Activated T-helper 1 cell treated with anti-CD3 and anti-CD28 coated beads, Interleukin-12 subunit alpha, Interleukin-12 subunit beta, Interleukin-2, Interleukin-4 antibody, amounts not matched to agents 30 ng/mL and 10 ng/mL and 1 ng/mL, durations not matched to agents 14 hours and 24 hours and 36 hours (primary cell): ENCODE results near the gene TSPAN9. TPM values are rescaled to one million over a fixed set of nuclear protein-coding genes. Genes with fewer than 3 reads are reported as not detected.
"Not testable (repeated sequence)": the region's sequence is repeated elsewhere in the genome, so short reads cannot be mapped to it uniquely, and the experiment has no call there.

Source experiments
- DNase-seq: peaks from one replicate; pipeline ENCODE4 v3.0.0; 2021; ENCODE audit warnings: low spot score
- H3K27ac Mint-ChIP-seq: one replicate; pipeline ENCODE4 v1.8.0; 2021; ENCODE audit warnings: mild to moderate bottlenecking, mixed read lengths
- H3K27me3 Mint-ChIP-seq: one replicate; pipeline ENCODE4 v1.8.0; 2022; ENCODE audit warnings: mild to moderate bottlenecking, moderate library complexity, mixed read lengths; ENCODE audit not compliant: insufficient read depth
- H3K36me3 Mint-ChIP-seq: one replicate; pipeline ENCODE4 v1.8.0; 2021; ENCODE audit warnings: low read depth, mixed read lengths
- H3K4me1 Mint-ChIP-seq: one replicate; pipeline ENCODE4 v1.8.0; 2021; ENCODE audit warnings: low read depth, mixed read lengths
- H3K4me3 Mint-ChIP-seq: one replicate; pipeline ENCODE4 v1.8.0; 2021; ENCODE audit warnings: mild to moderate bottlenecking, moderate library complexity, mixed read lengths
- H3K9me3 Mint-ChIP-seq: one replicate; pipeline ENCODE4 v1.8.0; 2021; ENCODE audit warnings: mixed read lengths
- intact Hi-C: fragments of 100-400 bp; cut with micrococcal nuclease; formaldehyde crosslinking; loops from one replicate; pipeline ENCODE4 v1.15.1; 2024
- total RNA-seq: library from RNA; stranded (reverse); gene quantifications from 2 replicates; pipeline ENCODE4 v1.2.3, GENCODE V29; 2022

TSPAN9 gene
- total RNA-seq, 1 donor from 2014 or later = 0.44 TPM

- H3K27ac Mint-ChIP-seq = no peak overlapping the region
These were observed 29.2 kb upstream of the TSPAN9 start for GRCh38 chr12:3047961-3048360.

GRCh38 chr12:3048540-3048939, 28.6 kb upstream of the TSPAN9 start:
- Mint-ChIP-seq H3K4me1 (no peaks in the 10 kb centered on the region), H3K27me3 (peaks cover 14% of the 10 kb centered on the region), H3K36me3 (no peaks in the 10 kb centered on the region), H3K4me3 (no peak overlapping the region), H3K9me3 (no peaks in the 10 kb centered on the region), H3K27ac (no peak overlapping the region)
- intact Hi-C loops = loop anchor here (10.0 kb wide), 2 partner anchors 94 to 364 kb away; partner anchors contain the start of gene TEAD4
- no peak for DNase-seq

More at GRCh38 chr12:3047961-3048360, 29.2 kb upstream of the TSPAN9 start:
- Mint-ChIP-seq H3K4me1 (no peaks in the 10 kb centered on the region), H3K9me3 (no peaks in the 10 kb centered on the region), H3K27me3 (peaks cover 17% of the 10 kb centered on the region), H3K4me3 (no peak overlapping the region), H3K36me3 (no peaks in the 10 kb centered on the region)
- no peak for DNase-seq
- intact Hi-C loops = loop anchor here (10.0 kb wide), 2 partner anchors 93 to 363 kb away; partner anchors contain the start of gene TEAD4

- Mint-ChIP-seq H3K27me3 (peaks cover 14% of the 10 kb centered on the region), H3K4me3 (no peak overlapping the region), H3K27ac (no peak overlapping the region), H3K9me3 (no peaks in the 10 kb centered on the region), H3K4me1 (no peaks in the 10 kb centered on the region), H3K36me3 (no peaks in the 10 kb centered on the region)
- DNase-seq = no peak
- intact Hi-C loops = loop anchor here (10.0 kb wide), 2 partner anchors 94 to 364 kb away; partner anchors contain the start of gene TEAD4
These were observed 28.0 kb upstream of the TSPAN9 start for GRCh38 chr12:3049176-3049575.

- Mint-ChIP-seq H3K27me3 (peaks cover 15% of the 10 kb centered on the region), H3K36me3 (no peaks in the 10 kb centered on the region), H3K4me3 (no peak overlapping the region), H3K4me1 (no peaks in the 10 kb centered on the region), H3K9me3 (no peaks in the 10 kb centered on the region), H3K27ac (no peak overlapping the region)
- DNase-seq = no peak
- intact Hi-C loops = loop anchor here (10.0 kb wide), 2 partner anchors 95 to 365 kb away; partner anchors contain the start of gene TEAD4
These were observed 27.4 kb upstream of the TSPAN9 start for GRCh38 chr12:3049611-3050249.

DNA sequence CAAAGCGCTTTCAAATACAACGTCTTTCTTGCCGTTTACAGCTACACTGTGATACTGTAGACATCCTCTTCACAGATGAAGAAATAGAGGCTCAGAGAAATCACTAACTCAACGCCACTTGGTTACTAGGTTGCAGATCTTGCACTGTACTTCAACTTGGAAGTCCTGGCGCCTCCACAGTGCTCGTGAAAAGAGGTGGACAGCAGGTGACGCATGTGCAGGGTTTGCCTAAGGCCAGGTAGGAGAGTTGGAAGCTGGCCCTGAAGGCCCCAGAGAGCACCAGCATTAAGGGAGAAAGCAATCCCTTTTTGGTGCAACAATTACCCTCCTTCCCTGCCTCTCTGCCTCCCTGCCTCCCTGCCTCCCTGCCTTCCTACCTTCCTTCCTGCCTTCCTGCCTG, 22.8 kb upstream of the TSPAN9 start:
- H3K36me3 Mint-ChIP-seq = no peaks in the 10 kb centered on the region
- H3K4me1 Mint-ChIP-seq = no peaks in the 10 kb centered on the region
- no peak for DNase-seq

GRCh38 chr12:3055026-3055703, 22.0 kb upstream of the TSPAN9 start:
- no peak for DNase-seq
- intact Hi-C loops = no loop called here
- Mint-ChIP-seq H3K36me3 (no peaks in the 10 kb centered on the region), H3K27me3 (peaks cover 16% of the 10 kb centered on the region), H3K4me1 (no peaks in the 10 kb centered on the region), H3K9me3 (no peaks in the 10 kb centered on the region), H3K27ac (no peak overlapping the region), H3K4me3 (no peak overlapping the region)

More for the DNA sequence above, 22.8 kb upstream of the TSPAN9 start:
- no peaks in the 10 kb centered on the region for H3K9me3 Mint-ChIP-seq
- peaks cover 18% of the 10 kb centered on the region for H3K27me3 Mint-ChIP-seq
- no peak overlapping the region for H3K4me3 Mint-ChIP-seq
- H3K27ac Mint-ChIP-seq = no peak overlapping the region
- intact Hi-C loops = no loop called here

GRCh38 chr12:3055704-3056467, 21.3 kb upstream of the TSPAN9 start:
- no peaks in the 10 kb centered on the region for H3K36me3 Mint-ChIP-seq
- H3K27ac Mint-ChIP-seq = no peak overlapping the region
- intact Hi-C loops = no loop called here
- H3K27me3 Mint-ChIP-seq = peaks cover 15% of the 10 kb centered on the region
- H3K4me3 Mint-ChIP-seq = no peak overlapping the region
- DNase-seq = no peak
- H3K9me3 Mint-ChIP-seq = no peaks in the 10 kb centered on the region
- no peaks in the 10 kb centered on the region for H3K4me1 Mint-ChIP-seq

DNA sequence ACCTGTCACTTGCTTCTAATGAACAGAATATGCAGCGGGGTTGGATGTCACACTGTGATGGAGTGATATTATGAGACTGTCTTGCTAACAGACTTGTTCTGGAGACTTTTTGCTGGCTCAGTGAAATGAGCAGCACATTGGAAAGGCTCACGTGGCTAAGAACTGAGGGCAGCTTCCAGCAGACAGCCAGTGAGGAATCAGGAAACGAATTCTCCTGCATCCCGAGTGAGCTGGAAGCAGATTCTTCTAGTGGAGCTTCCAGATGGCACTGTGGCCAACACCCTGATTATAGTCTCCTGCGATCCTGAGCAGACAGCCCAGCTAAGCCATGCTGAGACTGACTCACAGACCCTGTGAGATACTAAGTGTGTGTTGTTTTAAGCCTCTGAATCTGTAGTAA, 16.1 kb upstream of the TSPAN9 start:
- no peak for DNase-seq
- Mint-ChIP-seq H3K4me3 (no peak overlapping the region), H3K4me1 (no peaks in the 10 kb centered on the region), H3K27ac (no peak overlapping the region), H3K9me3 (no peaks in the 10 kb centered on the region), H3K27me3 (peaks cover 7% of the 10 kb centered on the region), H3K36me3 (no peaks in the 10 kb centered on the region)
- intact Hi-C loops = no loop called here

- intact Hi-C loops = no loop called here
- Mint-ChIP-seq H3K4me3 (no peak overlapping the region), H3K9me3 (no peaks in the 10 kb centered on the region), H3K27ac (no peak overlapping the region), H3K36me3 (no peaks in the 10 kb centered on the region), H3K27me3 (peaks cover 3% of the 10 kb centered on the region), H3K4me1 (no peaks in the 10 kb centered on the region)
- no peak for DNase-seq
These were observed 15.5 kb upstream of the TSPAN9 start for GRCh38 chr12:3061501-3062215.

DNA sequence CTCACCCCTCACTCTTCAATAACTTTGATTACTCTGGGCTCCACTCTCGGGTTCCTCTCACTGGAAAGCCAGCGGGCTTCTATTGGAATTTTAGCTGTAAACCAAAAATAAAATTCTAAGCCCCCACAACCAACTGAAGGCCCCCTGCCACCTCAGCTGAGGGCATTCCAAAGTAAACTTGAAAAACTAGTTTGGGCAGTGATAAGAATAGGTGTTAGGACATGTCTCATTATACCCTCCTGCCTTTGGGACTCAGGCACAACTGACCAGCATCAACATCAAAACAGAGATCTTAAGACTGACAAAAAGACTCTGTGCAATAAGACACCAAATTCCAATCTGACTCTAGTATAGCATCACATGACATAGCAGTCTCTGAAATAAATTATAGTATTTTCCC, 11.9 kb upstream of the TSPAN9 start:
- intact Hi-C loops = no loop called here
- no peak overlapping the region for H3K27ac Mint-ChIP-seq
- peaks cover 3% of the 10 kb centered on the region for H3K27me3 Mint-ChIP-seq

GRCh38 chr12:3065846-3066245, 11.3 kb upstream of the TSPAN9 start:
- H3K27me3 Mint-ChIP-seq, H3K36me3 Mint-ChIP-seq, DNase-seq, H3K4me3 Mint-ChIP-seq, intact Hi-C loops, H3K27ac Mint-ChIP-seq, H3K9me3 Mint-ChIP-seq, H3K4me1 Mint-ChIP-seq: not testable (repeated sequence)

More for the DNA sequence above, 11.9 kb upstream of the TSPAN9 start:
- no peak for DNase-seq
- Mint-ChIP-seq H3K4me1 (no peaks in the 10 kb centered on the region), H3K4me3 (no peak overlapping the region), H3K9me3 (no peaks in the 10 kb centered on the region), H3K36me3 (no peaks in the 10 kb centered on the region)

DNA sequence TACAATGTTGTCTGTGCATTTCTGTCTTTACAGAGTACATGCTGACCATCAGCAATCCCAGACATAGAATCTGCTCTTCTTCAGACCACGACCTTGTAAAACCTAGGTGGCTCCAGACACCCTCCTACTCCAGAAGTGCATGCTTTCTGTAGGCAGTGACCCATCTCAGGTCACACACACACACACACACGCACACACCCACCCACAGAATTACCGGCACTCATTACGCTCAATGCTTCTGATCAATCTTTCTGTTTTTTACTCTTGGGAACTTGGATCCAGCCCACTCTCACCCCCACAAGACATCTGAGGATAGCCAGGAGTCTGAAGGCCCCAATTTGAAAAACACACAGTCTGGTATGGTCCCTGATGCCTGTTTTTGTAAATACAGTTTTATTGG, 7.5 kb upstream of the TSPAN9 start:
- peaks cover 12% of the 10 kb centered on the region for H3K27me3 Mint-ChIP-seq
- intact Hi-C loops = no loop called here
- no peak for DNase-seq
- H3K36me3 Mint-ChIP-seq = no peaks in the 10 kb centered on the region
- H3K4me3 Mint-ChIP-seq = no peak overlapping the region
- no peak overlapping the region for H3K27ac Mint-ChIP-seq
- peaks cover 10% of the 10 kb centered on the region for H3K4me1 Mint-ChIP-seq
- no peaks in the 10 kb centered on the region for H3K9me3 Mint-ChIP-seq
